HEK293 (cell line): ENCODE measurements around the gene CD84.

Experiments
- BCL11A ChIP-seq: fragments of 450-650 bp; formaldehyde crosslinking; IDR thresholded peaks from 2 replicates; pipeline ENCODE4 v1.5.1; 2016; ENCODE audit warnings: low read depth, missing biosample characterization, missing genetic modification characterization
- CTCF ChIP-seq: fragments of 450-650 bp; formaldehyde crosslinking; IDR thresholded peaks from 2 replicates; pipeline ENCODE4 v1.5.1; 2016; ENCODE audit warnings: missing biosample characterization, missing genetic modification characterization
- GFI1B ChIP-seq: fragments of 450-650 bp; formaldehyde crosslinking; IDR thresholded peaks from 2 replicates; pipeline ENCODE4 v1.5.1; 2016; ENCODE audit warnings: missing biosample characterization, missing genetic modification characterization
- MEIS1 ChIP-seq: sonication (generic); formaldehyde crosslinking; IDR thresholded peaks from 2 replicates; pipeline ENCODE4 v1.8.1; 2022; ENCODE audit warnings: missing genetic modification reagents, mild to moderate bottlenecking, borderline replicate concordance
- SALL2 ChIP-seq: fragments of 450-650 bp; formaldehyde crosslinking; IDR thresholded peaks from 2 replicates; pipeline ENCODE4 v1.5.0; 2017; ENCODE audit warnings: missing biosample characterization, mild to moderate bottlenecking, missing genetic modification characterization, borderline replicate concordance
- YY1 ChIP-seq: fragments of 450-650 bp; formaldehyde crosslinking; IDR thresholded peaks from 2 replicates; pipeline ENCODE4 v1.5.1; 2018; ENCODE audit warnings: missing biosample characterization, missing genetic modification characterization
- ZNF23 ChIP-seq: fragments of 450-650 bp; formaldehyde crosslinking; IDR thresholded peaks from 2 replicates; pipeline ENCODE4 v1.5.1; 2016; ENCODE audit warnings: missing biosample characterization, missing genetic modification characterization, borderline replicate concordance
- ZNF274 ChIP-seq, 2 experiments: fragments of 200-500 bp in 1 of 2; fragments of 450-650 bp in 1 of 2; sonication (Bioruptor generic) in 1 of 2; formaldehyde crosslinking in 1 of 2; IDR thresholded peaks; 2 replicates each; pipeline versions ENCODE4 v1.5.1 to v1.6.1; 2014 to 2016; ENCODE audit warnings: borderline replicate concordance in 1 of 2, inconsistent platforms in 1 of 2, low read length in 1 of 2, missing biosample characterization in 1 of 2, missing genetic modification characterization in 1 of 2
- ZNF292 ChIP-seq: fragments of 450-650 bp; formaldehyde crosslinking; IDR thresholded peaks from 2 replicates; pipeline ENCODE4 v1.5.1; 2016; ENCODE audit warnings: low read depth, missing biosample characterization, missing genetic modification characterization, borderline replicate concordance
- ZNF660 ChIP-seq: fragments of 450-650 bp; IDR thresholded peaks from 2 replicates; pipeline ENCODE4 v1.5.1; 2018; ENCODE audit warnings: missing biosample characterization, mild to moderate bottlenecking, missing genetic modification characterization
- ZNF76 ChIP-seq: fragments of 450-650 bp; formaldehyde crosslinking; IDR thresholded peaks from 2 replicates; pipeline ENCODE4; 2016; ENCODE audit warnings: low read depth, missing biosample characterization, missing genetic modification characterization, borderline replicate concordance
- ZNF792 ChIP-seq: fragments of 450-650 bp; formaldehyde crosslinking; IDR thresholded peaks from 2 replicates; pipeline ENCODE4 v1.5.1; 2016; ENCODE audit warnings: missing biosample characterization, missing genetic modification characterization
- TF ChIP-seq, protein P1 (sequence below): fragments of 450-650 bp; formaldehyde crosslinking; IDR thresholded peaks from 2 replicates; pipeline ENCODE4 v1.5.1; 2016; ENCODE audit warnings: missing biosample characterization, missing genetic modification characterization

DNA sequence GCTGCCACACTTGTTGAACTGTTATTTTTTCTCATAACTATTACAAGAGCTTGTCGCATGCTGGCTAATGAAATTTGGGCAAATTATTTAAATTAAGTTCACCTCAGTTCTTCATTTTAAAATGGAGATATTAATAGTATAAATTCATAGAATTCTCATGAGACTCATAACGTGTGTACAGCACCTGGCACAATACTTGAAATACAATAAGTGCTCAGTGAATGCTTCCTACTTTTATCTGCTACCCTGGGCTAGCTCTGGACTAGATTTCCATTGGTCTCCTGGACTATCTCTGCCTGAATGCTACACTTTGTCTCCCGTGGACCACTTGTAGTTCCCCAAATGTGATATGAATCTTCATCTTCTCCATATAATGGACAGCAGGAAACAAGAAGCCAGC is 57.2 kb downstream of the CD84 start:
- TF ChIP-seq ZNF23 (tag by site-specific recombination) (no peak), CTCF (no peak), ZNF292 (tag by site-specific recombination) (no peak), SALL2 (tag by site-specific recombination) (no peak), ZNF792 (tag by site-specific recombination) (no peak), GFI1B (tag by site-specific recombination) (no peak), ZNF660 (tag by site-specific recombination) (no peak), MEIS1 (CRISPR knock-in tag) (no peak), ZNF76 (tag by site-specific recombination) (no peak), BCL11A (no peak), YY1 (tag by site-specific recombination) (no peak), ZNF274 (IDR thresholded peaks at IDR 0.05; ENCODE audit: low read length) (no peak), ZNF274 (tag by site-specific recombination; IDR thresholded peaks at IDR 0.05; ENCODE audit: borderline replicate concordance) (no peak)
- TF ChIP-seq, protein P1, sequence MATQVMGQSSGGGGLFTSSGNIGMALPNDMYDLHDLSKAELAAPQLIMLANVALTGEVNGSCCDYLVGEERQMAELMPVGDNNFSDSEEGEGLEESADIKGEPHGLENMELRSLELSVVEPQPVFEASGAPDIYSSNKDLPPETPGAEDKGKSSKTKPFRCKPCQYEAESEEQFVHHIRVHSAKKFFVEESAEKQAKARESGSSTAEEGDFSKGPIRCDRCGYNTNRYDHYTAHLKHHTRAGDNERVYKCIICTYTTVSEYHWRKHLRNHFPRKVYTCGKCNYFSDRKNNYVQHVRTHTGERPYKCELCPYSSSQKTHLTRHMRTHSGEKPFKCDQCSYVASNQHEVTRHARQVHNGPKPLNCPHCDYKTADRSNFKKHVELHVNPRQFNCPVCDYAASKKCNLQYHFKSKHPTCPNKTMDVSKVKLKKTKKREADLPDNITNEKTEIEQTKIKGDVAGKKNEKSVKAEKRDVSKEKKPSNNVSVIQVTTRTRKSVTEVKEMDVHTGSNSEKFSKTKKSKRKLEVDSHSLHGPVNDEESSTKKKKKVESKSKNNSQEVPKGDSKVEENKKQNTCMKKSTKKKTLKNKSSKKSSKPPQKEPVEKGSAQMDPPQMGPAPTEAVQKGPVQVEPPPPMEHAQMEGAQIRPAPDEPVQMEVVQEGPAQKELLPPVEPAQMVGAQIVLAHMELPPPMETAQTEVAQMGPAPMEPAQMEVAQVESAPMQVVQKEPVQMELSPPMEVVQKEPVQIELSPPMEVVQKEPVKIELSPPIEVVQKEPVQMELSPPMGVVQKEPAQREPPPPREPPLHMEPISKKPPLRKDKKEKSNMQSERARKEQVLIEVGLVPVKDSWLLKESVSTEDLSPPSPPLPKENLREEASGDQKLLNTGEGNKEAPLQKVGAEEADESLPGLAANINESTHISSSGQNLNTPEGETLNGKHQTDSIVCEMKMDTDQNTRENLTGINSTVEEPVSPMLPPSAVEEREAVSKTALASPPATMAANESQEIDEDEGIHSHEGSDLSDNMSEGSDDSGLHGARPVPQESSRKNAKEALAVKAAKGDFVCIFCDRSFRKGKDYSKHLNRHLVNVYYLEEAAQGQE (tag by site-specific recombination): no peak
